Uterus (tissue), 4 donors: Measurements from ENCODE around the gene UST. TPM values are rescaled to one million over a fixed set of nuclear protein-coding genes. Genes with fewer than 3 reads are reported as not detected.

ENCODE experiments used
- DNase-seq, 2 donors: peaks; one replicate each; pipeline ENCODE4 v3.0.0-alpha.2; 2019 to 2020
- H3K27ac ChIP-seq, 2 donors: fragments of 200-600 bp; sonication (generic); 1 replicate in 1 of 2; 2 replicates in 1 of 2; pipeline ENCODE4 v1.5.1; 2016 to 2018
- H3K27me3 ChIP-seq, 2 donors: fragments of 200-600 bp; sonication (generic); one replicate each; pipeline ENCODE4 v1.5.1; 2018 to 2019; ENCODE audit warnings: control low read depth in 1 of 2
- H3K36me3 ChIP-seq, 2 donors: fragments of 200-600 bp; sonication (generic); one replicate each; pipeline ENCODE4 v1.5.1; 2019; ENCODE audit warnings: control low read depth in 1 of 2
- H3K4me1 ChIP-seq, 2 donors: fragments of 200-600 bp; sonication (generic); one replicate each; pipeline ENCODE4 v1.5.1; 2018 to 2019; ENCODE audit warnings: control low read depth in 1 of 2
- H3K4me3 ChIP-seq, 2 donors: fragments of 200-600 bp; sonication (generic); 1 replicate in 1 of 2; 2 replicates in 1 of 2; pipeline ENCODE4 v1.5.1; 2018 to 2019; ENCODE audit warnings: mild to moderate bottlenecking in 1 of 2
- H3K9me3 ChIP-seq, 2 donors: fragments of 200-600 bp; sonication (generic); one replicate each; pipeline ENCODE4 v1.5.1; 2019; ENCODE audit warnings: control low read depth in 1 of 2
- CTCF ChIP-seq, 4 experiments: fragments of 200-600 bp in 2 of 4; fragments of 450-650 bp in 2 of 4; sonication (generic) in 2 of 4; IDR thresholded peaks; one replicate each; pipeline ENCODE4 v1.5.1; 2016 to 2019; ENCODE audit warnings: antibody characterized with exemption in 4 of 4, mild to moderate bottlenecking in 2 of 4, moderate library complexity in 1 of 4
- POLR2A ChIP-seq, 2 donors: fragments of 450-650 bp; IDR thresholded peaks; one replicate each; pipeline ENCODE4 v1.6.1; 2016; ENCODE audit warnings: antibody characterized with exemption in 2 of 2, mild to moderate bottlenecking in 1 of 2, moderate library complexity in 1 of 2
- intact Hi-C: fragments of 100-400 bp; cut with DNase I; formaldehyde crosslinking; loops from one replicate; pipeline ENCODE4 v1.15.1; 2023; ENCODE audit warnings: low total_unique reads
- total RNA-seq, 4 donors: library from RNA; depleted of rRNA in 3 of 4; stranded (reverse); fragments of >200 nt in 3 of 4; gene quantifications; one replicate each; pipeline versions ENCODE4 v1.1.0 to v1.2.4, GENCODE V29; 2014 to 2023
- donor health status: DM: yes; HTN: yes; CAD: no.

The UST gene
- total RNA-seq, 4 donors from 2014 or later: 6.1 to 23.2 (median 17.2) TPM

DNA sequence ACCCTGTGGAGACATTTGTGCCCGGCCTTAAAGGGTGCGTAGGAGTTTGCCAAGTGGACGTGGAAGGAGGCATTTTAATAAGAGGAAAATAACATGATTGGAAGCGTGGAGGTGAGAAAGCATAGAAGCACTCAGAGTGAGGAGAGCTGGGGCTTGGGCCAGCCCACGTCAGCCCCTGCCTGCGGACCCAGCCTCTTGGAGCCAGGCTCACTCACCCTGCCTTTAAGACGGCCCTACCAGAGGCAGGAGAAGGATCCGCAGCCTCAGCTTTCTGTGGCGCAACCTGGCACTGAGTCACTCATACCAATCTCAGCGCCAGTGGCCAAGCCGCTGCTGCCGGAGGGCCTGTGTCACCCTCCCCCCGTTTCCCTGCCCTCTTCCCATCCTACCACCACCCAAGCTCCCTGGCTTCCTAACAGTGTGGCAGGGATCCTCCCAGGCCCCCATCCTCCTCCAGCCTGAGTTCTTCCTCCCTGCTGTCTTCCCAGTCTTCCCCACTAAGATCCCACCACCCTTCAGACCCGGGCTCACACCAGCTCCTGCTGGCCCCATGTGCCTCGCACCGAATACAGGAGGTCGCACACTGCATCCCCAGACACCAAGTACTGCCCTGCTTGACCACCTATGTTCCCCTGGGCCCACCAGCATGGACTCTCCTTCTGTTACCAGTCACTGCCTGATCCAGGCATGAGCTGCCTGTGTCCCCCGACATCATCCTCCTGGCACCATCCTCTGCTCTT, 285.2 kb downstream of the UST start:
- Histone ChIP-seq H3K27ac (peak overlapping the region; percentile 71 to 86), H3K4me1 (peaks cover 0 to 10% of the 10 kb centered on the region in 2 donors), H3K4me3 (no peak overlapping the region), H3K27me3 (no peaks in the 10 kb centered on the region), H3K36me3 (no peaks in the 10 kb centered on the region), H3K9me3 (no peaks in the 10 kb centered on the region)
- TF ChIP-seq CTCF (IDR thresholded peaks at IDR 0.05) (no peak), POLR2A (IDR thresholded peaks at IDR 0.05) (no peak)
- DNase-seq: peak; percentile 64 to 67
- intact Hi-C loops: no loop called here

DNA sequence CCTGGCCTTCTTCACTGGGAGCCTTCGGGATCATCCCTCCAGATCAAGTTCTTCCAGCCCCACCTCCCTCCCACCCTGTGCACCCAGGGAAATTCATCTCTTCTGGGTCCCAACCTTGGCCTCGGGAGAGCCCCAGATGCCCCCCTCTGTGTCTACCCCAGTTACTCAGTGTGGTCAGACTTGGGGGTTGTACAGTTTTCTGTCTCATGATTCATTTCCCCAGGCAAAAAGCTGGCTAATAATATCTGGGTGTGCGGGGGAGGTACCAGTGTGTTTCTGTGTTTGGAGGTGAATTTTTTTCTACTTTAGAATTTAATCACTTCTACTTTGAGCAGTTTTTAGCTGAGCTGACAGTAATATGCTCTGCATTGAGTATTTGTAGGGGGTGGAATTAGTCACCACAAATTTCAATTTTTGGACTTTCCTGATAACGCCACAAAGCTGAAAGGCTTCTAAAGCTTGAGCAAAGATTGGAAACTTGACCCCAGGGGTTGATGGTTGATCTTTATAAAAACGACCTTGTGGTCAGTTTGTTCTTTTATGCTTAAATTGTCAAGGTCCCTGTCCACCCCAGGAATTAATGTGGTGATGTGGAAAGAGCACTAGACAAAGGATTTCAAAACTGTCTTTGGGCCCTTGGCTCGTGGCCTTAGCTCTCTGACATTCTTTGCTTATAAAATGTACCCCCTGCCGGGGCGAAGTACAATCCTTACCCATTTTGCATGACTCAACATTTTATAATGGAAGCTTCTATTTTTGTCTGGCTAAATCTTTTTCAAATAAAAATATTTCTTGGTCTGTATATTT, 286.0 kb downstream of the UST start:
- peak overlapping the region; percentile 71 to 86 for H3K27ac ChIP-seq
- no peaks in the 10 kb centered on the region for H3K36me3 ChIP-seq
- H3K9me3 ChIP-seq: no peaks in the 10 kb centered on the region
- H3K4me3 ChIP-seq: no peak overlapping the region
- peak; percentile 55 to 64 for DNase-seq
- intact Hi-C loops: no loop called here
- TF ChIP-seq CTCF (IDR thresholded peaks at IDR 0.05) (no peak), POLR2A (IDR thresholded peaks at IDR 0.05) (no peak)
- peaks cover 4 to 10% of the 10 kb centered on the region in 2 donors for H3K4me1 ChIP-seq
- no peaks in the 10 kb centered on the region for H3K27me3 ChIP-seq

GRCh38 chr6:149033454-149033853, 286.6 kb downstream of the UST start:
- Histone ChIP-seq H3K36me3 (no peaks in the 10 kb centered on the region), H3K4me1 (peaks cover 4 to 10% of the 10 kb centered on the region in 2 donors), H3K9me3 (no peaks in the 10 kb centered on the region), H3K27me3 (no peaks in the 10 kb centered on the region), H3K27ac (peak overlapping the region; percentile 71 to 86), H3K4me3 (no peak overlapping the region)
- intact Hi-C loops: no loop called here
- no peak for DNase-seq
- TF ChIP-seq CTCF (IDR thresholded peaks at IDR 0.05) (no peak), POLR2A (IDR thresholded peaks at IDR 0.05) (no peak)

GRCh38 chr6:149035766-149036165, 288.9 kb downstream of the UST start:
- H3K4me3 ChIP-seq: no peak overlapping the region
- DNase-seq: no peak
- peaks cover 4 to 10% of the 10 kb centered on the region in 2 donors for H3K4me1 ChIP-seq
- H3K27me3 ChIP-seq: no peaks in the 10 kb centered on the region
- intact Hi-C loops: no loop called here
- TF ChIP-seq POLR2A (IDR thresholded peaks at IDR 0.05): no peak
- no peak for TF ChIP-seq CTCF (IDR thresholded peaks at IDR 0.05)
- no peaks in the 10 kb centered on the region for H3K9me3 ChIP-seq
- no peaks in the 10 kb centered on the region for H3K36me3 ChIP-seq
- no peak overlapping the region for H3K27ac ChIP-seq
